PC-9 (cell line): ENCODE results near the gene MEGF8.

Source experiments
- CTCF ChIP-seq: fragments of 200-600 bp; sonication (generic); conservative IDR thresholded peaks from 2 replicates; pipeline ENCODE4 v1.6.1; 2017; ENCODE audit warnings: mixed run types, antibody characterized with exemption, mild to moderate bottlenecking, moderate library complexity
- EZH2 ChIP-seq: fragments of 200-600 bp; sonication (generic); IDR thresholded peaks from 2 replicates; pipeline ENCODE4 v1.8.0; 2017; ENCODE audit warnings: antibody characterized with exemption, low read depth

GRCh38 chr19:42344336-42344893 lies 19.0 kb downstream of the MEGF8 start:
- no peak for TF ChIP-seq CTCF
- no peak for TF ChIP-seq EZH2
